A549 (cell line): Measurements from ENCODE around the gene CAPN8.

ENCODE experiments used
- JUN ChIP-seq, 2 experiments: fragments of >200 bp; sonication (Bioruptor Twin); formaldehyde crosslinking; IDR thresholded peaks; 2 replicates in 1 of 2; 3 replicates in 1 of 2; pipeline ENCODE4 v1.6.1; 2016 to 2017
- KDM5A ChIP-seq: fragments of 200-600 bp; sonication (generic); IDR thresholded peaks from 2 replicates; pipeline ENCODE4 v1.6.1; 2016; ENCODE audit warnings: antibody characterized with exemption, mild to moderate bottlenecking
- MAX ChIP-seq: IDR thresholded peaks from 2 replicates; pipeline ENCODE4 v1.6.1; 2012
- NPAS2 ChIP-seq: fragments of 250-450 bp; sonication (Bioruptor Pico); IDR thresholded peaks from 2 replicates; pipeline ENCODE4 v1.8.0; 2022; ENCODE audit warnings: mild to moderate bottlenecking, moderate library complexity, borderline replicate concordance
- POLR2A ChIP-seq: IDR thresholded peaks from 2 replicates; pipeline ENCODE4 v1.6.1; 2012; ENCODE audit warnings: mild to moderate bottlenecking, low read length
- TP53 ChIP-seq: fragments of 250-450 bp; sonication (Bioruptor Pico); IDR thresholded peaks from 2 replicates; pipeline ENCODE4 v1.5.0; 2021; ENCODE audit warnings: mild to moderate bottlenecking, moderate library complexity
- USF2 ChIP-seq: fragments of 450-650 bp; IDR thresholded peaks from 2 replicates; pipeline ENCODE4 v1.6.1; 2014; ENCODE audit warnings: antibody characterized with exemption
- TF ChIP-seq, protein P1 (sequence below): fragments of >200 bp; sonication (Bioruptor Twin); formaldehyde crosslinking; IDR thresholded peaks from 3 replicates; pipeline ENCODE4 v1.5.1; 2016
- TF ChIP-seq, protein P2 (sequence below): fragments of 150-350 bp; IDR thresholded peaks from 2 replicates; pipeline ENCODE4 v1.6.1; 2014; ENCODE audit warnings: low read depth, mild to moderate bottlenecking, low read length

- TF ChIP-seq JUN (IDR thresholded peaks at IDR 0.05) (0 out of 5 replicates have a peak, but pooled peaks of 1 of the 2 experiments have one; percentile 17), MAX (no peak), POLR2A (no peak), NPAS2 (CRISPR knock-in tag) (no peak), TP53 (CRISPR knock-in tag) (no peak), KDM5A (no peak), USF2 (no peak)
- TF ChIP-seq, protein P1, sequence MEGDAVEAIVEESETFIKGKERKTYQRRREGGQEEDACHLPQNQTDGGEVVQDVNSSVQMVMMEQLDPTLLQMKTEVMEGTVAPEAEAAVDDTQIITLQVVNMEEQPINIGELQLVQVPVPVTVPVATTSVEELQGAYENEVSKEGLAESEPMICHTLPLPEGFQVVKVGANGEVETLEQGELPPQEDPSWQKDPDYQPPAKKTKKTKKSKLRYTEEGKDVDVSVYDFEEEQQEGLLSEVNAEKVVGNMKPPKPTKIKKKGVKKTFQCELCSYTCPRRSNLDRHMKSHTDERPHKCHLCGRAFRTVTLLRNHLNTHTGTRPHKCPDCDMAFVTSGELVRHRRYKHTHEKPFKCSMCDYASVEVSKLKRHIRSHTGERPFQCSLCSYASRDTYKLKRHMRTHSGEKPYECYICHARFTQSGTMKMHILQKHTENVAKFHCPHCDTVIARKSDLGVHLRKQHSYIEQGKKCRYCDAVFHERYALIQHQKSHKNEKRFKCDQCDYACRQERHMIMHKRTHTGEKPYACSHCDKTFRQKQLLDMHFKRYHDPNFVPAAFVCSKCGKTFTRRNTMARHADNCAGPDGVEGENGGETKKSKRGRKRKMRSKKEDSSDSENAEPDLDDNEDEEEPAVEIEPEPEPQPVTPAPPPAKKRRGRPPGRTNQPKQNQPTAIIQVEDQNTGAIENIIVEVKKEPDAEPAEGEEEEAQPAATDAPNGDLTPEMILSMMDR, result no peak
- TF ChIP-seq, protein P2, sequence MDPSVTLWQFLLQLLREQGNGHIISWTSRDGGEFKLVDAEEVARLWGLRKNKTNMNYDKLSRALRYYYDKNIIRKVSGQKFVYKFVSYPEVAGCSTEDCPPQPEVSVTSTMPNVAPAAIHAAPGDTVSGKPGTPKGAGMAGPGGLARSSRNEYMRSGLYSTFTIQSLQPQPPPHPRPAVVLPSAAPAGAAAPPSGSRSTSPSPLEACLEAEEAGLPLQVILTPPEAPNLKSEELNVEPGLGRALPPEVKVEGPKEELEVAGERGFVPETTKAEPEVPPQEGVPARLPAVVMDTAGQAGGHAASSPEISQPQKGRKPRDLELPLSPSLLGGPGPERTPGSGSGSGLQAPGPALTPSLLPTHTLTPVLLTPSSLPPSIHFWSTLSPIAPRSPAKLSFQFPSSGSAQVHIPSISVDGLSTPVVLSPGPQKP, result no peak
Observed at GRCh38 chr1:223714849-223715603, 49.5 kb upstream of the CAPN8 start.
